Hematopoietic multipotent progenitor cell treated with erythropoietin and hydrocortisone succinate and interleukin-3 and kit ligand, for 17 days (in vitro differentiated cells): ENCODE measurements around the gene ZGRF1.
"Not testable (repeated sequence)": the region's sequence is repeated elsewhere in the genome, so short reads cannot be mapped to it uniquely, and the experiment has no call there.

ENCODE experiments used
- DNase-seq: peaks from one replicate; pipeline ENCODE4 v3.0.0-alpha.2; 2015; ENCODE audit warnings: low spot score

Gene ZGRF1

DNA sequence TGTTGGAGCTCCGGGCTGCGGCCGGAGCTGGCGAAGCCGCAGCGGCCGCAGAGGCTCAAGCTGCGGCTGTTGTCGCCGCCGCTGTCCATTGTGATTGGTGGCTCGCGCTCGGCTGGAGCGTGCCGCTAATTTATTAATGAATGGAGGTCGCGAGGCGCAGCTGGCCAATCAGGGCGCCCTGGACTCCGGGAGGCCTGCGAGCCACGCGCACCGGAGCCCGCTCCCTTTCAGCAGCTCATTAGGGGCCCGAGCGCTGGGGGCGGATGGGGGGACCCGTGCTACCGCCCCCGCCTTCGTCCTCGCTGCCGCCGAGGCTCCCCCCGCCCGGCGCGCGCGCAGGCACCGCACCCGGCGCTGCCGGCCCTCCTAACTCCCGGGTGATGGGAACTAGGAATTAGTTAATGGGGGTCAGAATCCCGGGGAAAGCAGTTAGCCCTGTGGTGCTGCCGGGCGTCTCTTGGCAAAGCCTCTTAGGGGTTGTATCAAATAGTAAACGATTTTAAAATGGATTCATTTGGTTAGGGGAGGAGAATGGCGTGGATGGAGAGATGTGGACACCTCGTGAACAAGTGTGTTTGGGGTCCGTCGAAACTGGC, 120.1 kb downstream of the ZGRF1 start:
- DNase-seq, result no peak

DNA sequence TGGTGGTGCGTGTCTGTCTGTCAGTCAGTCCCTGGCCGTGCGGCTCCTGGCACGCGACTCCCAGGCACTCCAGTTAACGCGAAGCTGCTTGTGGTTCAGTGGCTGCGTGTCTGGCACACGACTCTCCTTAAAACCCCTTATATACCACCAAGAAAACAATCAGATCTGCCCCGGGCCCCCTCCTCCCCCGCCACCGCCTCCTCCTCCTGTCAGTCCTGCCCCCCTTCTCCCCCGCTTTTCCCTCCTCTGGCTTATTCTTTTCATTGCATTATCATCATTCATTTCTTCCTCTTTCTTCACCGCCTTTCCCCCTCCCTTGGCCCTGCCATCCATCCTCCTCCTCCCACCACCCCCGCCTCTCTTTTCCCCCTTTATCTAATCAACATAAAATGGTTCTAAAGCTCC, 120.6 kb downstream of the ZGRF1 start, which contains the start of gene NEUROG2:
Gene NEUROG2, minus strand, starts transcription at position 115 of the 405 bp plus-strand sequence. CDS start 705 bp downstream, outside the sequence.
- no peak for DNase-seq

DNA sequence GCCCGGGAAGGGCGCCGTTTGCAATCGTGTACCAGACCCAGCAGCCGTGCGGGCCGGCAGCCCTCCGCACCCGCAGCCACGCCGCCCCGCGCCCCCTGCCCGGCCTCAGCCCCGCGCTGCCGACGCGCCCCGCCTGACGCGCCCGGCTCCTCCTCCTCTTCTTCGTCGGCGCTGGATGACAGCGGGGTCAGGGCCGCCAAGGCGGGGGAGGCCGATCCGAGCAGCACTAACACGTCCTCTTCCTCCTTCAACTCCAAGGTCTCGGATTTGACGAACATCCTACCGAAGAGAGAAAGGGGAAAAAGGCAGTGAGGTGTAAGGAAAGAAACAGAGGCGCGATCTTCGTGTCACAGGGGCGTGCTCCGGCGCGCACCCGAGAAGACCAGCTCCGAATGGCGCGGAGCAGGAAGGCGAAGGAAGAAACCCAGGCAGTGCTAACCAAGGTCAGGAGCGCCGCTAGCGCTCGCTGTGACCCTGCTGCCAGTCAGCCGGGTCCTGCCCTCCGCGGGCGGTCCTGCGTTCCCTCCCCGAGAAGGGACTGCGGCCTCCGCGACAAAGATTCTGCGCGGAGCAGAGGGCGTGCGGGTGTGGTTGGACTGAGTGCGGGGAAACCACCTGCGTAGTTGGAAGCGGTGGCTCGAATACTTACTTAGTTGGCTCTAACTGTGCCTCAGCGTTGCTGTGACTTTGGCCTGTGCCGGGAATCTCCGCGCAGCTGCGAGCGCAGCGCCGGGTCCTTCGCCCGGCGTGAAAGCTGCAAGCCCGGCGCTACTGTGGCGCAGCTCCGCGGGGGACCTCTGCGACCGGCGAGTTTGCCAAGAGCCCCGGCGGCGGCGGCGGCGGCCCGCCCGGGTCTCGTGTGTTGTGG, 121.3 kb downstream of the ZGRF1 start:
- DNase-seq, result no peak

DNA sequence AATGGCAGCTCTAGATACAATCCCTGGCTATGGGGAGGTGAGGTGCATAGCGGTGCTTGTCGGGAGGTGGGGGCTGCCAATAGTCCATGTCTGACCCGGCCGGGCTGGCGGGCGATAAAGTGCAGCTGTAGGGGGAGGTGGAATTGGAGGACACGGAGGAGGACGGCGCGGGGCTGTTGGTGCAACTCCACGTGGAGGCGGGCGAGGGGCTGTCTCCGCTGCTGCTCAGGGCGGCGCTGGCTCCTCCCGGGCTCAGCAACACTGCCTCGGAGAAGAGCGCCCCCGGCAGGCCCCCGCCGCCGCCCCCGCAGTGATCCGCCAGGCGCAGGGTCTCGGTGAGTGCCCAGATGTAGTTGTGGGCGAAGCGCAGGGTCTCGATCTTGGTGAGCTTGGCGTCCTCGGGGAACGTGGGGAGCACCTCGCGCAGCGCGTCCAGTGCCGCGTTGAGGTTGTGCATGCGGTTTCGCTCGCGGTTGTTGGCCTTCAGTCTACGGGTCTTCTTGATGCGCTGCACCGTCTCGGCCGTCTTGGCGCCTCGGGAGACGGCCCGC, 122.0 kb downstream of the ZGRF1 start:
- no peak for DNase-seq

DNA sequence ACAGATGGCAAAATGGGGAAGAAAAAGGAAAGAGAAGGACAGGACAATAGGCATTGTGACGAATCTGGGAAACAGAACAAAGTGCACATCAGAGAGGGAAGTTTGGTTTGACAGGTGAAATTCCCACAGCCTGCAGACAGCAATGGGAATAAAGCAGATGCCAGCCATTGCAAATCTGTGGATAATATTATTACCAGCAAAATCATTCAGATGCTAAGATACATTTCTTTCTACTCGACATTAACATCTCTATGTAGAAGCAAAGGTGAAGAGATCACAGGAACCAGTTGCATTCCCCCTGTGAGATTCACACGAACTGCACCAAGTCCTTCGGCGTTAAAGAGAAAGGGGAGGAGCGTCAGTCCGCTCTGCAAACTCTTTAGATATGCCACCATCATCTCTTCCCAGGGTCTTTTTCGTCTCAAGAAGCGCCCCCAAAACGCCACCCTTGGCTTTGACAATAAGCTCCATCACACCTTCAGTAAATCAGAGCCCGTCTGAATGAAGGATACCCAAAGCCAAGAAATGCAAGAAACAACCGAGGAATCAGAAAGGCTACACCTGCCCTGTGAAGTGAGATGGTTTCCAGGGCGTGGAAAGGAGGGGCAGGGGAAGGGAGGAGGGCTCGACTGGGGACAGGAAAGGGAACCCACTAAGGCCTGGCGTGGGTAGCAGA, 122.6 kb downstream of the ZGRF1 start:
- no peak for DNase-seq

DNA sequence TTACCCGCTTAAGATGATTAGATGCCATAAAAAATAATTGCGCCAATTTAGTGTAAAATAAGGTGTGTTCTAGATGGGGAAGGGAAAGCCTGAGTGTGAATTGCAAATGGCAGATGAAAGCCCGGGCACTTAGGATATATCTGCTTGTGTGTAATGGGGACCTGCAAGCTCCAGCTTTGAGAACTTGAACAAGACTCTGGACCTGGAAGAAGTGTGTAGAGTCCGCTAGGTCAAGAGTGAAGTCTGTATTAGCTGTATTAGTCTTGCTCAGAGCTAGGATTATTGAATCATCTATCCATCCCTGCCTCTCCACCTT, 124.9 kb downstream of the ZGRF1 start:
- DNase-seq, result no peak

DNA sequence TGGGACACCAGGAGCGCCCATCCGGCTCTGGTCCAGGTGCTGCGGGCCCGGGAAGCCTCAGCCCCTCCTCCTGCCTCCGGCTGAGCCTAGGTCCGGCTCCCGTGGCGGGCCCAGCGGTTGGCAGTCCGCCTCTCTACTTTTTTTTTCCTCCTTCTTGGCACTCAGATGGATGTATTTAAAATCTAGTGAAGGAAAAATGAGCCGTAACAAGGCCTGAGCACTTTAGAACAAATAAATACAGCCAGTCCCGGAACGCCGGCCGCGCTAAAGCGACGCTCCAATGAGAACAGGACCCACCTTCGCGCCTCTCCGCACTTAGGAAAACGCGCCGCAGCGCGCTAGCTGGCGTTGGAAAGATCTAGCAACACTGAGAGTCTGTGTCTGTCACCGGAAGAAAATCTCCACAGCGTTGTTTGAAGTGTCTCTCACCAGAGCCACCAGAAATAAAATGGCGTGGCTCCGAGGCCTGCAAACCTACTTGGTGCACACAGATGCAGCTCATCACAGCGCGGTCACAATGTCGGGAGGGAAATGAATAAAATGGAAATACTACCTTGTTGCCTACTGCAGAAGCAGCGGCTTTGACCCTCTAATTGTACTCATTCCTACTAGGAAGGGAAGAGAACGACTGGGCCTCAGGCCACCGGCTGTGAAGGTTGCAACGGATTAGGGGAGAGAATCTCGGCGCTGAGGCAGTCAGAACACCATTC, 125.5 kb downstream of the ZGRF1 start:
- no peak for DNase-seq

DNA sequence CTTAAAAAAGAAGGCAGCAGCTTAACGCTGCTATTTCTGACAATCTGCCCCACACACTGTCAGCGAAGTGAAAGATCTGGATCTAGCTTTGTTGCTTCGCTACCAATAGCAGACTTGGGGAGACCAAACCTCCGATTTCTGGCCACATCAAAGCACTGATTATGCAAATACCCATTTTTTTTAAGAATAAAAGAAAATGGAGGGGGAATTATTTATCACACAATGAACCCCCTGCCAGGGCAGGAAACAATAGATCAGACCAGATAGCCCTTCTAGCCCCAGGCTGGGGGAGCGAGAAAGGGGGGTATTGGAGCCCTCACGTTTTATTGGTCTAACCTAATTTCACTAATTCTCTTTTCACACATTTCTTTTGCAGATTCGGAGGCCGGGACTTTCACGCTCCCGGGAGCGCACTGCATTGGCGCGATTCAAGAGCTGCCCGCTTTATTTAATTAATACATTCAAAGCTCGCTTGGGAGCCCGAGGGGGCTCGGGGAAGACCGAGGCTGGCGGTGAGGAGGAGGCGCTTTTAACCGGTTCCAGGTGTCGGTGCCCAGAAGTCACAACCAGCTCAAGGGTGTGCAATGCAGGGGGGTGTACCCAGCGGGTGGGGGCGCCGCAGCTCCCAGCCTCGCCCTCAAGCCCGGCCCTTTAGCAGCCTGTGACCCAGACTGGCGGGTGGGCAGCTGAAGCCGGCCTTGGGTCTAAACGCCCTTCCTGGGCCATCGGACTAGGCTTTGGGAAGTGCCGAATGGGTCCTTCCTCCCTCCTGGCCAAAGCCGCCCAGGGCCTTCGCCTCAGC, 126.2 kb downstream of the ZGRF1 start:
- no peak for DNase-seq

DNA sequence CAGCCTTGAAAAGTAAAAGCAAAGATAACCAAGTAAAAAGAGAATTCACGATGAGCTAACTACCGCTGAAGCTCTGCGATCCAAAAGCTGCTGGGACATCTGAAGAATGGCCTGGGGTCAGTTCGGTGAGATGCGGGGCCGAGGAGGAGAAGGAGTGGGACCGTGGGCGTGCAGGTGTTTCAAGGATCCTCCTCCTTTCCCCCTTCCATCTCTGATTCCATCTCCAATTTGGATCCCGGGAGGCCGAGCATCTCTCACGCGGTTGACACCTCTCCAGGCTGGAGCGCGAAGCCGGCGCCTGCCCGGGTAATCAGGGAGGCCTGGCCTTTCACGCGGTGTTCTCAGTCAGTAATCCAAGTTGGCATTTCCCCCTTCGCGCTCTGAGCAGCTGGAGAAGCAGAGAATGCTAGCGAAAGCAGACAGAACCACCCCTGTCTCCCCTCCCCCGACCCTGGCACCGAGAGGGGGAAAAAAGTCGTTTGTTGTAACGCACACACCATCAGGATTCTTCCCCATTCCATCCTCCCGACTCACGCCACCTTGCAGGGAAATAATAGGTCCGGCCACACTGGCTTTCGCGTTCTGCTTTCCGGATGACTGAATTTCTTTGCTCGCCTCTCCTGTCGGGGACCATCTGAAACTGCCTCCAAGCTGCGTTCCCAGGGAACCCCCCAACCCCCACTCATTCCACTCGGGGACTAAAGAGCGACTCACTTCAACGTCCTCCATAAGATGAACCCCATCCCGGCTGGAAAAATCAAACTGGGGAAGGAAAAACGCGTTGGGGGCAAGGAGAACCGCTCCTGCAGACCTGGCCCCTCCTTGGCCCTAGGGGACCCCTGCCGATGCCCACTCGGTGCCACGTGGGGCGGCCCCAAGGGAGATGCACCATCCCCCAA, 127.2 kb downstream of the ZGRF1 start:
- no peak for DNase-seq

DNA sequence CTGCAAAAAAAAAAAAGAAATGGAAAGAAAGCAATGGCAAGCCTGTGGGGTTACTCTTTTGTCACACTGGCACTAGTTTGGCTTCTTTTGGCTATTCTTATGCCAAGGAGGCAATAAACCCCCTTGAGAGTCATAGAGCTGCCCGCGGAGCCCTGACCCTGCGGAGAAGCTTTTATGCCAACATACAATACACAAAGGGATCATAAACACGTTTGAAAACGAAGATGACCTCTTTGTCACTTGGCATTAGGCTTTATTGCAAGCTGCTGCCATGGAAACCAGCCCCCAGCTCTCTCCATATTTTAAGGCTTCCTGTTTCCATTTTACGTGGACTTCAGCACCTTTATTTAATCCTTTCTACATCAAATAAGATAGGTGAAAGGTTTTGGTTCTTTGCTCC, 128.4 kb downstream of the ZGRF1 start:
- no peak for DNase-seq

DNA sequence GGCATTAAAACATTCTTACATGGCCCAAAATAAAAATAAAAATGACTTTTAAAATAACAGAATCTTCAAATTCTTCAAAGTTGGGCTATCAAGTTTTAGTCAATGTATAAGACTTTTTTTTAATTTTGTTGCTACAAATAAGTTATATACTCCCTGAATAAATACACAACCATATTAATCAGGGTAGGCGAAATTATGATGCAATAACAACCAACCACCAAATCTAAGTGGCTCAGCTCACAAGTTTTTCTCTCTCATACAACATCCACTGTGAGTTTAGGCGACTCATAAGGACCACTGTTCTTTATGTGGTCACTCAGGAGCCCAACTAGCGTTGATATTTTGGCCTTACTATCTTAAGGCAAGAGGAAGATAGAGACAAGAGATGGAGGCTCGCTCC, 131.9 kb downstream of the ZGRF1 start:
- no peak for DNase-seq

DNA sequence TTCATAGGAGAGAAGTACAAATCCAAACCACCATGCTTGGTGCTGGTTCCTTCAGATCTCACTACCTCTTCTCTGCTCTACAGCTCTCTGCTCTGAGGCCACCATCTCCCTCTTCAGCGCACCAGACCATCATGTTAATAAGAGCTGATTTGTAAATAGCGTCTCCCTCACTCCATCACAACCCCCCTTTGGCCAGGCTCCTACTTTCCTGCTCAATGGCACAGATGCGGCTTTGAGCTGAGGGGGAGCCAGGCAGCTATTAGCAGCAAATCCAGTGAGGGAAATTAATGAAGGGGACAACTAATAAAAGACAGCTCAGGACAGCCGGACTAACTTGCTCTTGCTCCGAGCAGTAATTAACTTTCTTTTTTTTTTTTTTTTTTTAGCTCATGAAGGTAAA, 133.8 kb downstream of the ZGRF1 start:
- DNase-seq, result no peak

DNA sequence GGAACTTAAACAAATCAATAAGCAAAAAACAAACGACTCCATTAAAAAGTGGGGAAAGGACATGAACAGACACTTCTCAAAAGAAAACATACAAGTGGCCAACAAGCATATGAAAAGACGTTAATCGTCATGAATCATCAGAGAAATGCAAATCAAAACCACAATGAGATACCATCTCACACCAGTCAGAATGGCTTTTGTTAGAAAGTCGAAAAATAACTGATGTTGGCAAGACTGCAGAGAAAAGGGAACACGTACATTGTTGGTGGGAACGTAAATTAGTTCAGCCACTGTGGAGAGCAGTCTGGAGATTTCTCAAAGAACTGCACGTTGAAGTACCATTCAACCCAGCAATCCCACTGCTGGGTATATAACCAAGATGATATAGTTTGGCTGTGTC, 144.4 kb downstream of the ZGRF1 start:
- DNase-seq, result no peak

DNA sequence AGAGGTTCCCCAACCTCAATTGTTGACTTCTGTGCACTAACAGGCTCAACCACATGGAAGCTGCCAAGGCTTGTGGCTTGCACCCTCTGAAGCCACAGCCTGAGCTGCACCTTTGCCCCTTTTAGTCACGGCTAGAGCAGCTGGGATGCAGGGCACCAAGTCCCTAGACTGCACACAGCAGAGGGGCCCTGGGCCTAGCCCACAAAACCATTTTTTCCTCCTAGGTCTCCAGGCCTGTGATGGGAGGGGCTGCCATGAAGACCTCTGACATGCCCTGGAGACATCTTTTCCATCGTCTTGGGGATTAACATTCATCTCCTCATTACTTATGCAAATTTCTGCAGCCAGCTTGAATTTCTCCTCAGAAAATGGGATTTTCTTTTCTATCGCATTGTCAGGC, 145.9 kb downstream of the ZGRF1 start:
- not testable (repeated sequence) for DNase-seq
